ENCODE results near the gene SCFD2. TPM values are rescaled to one million over a fixed set of nuclear protein-coding genes. Genes with fewer than 3 reads are reported as not detected.
A peak's percentile ranks its signal among the peaks of the same experiment; 100 is the strongest.

SCFD2 gene
- total RNA-seq, 1 donor from 2014 or later = 13.2 TPM

DNA sequence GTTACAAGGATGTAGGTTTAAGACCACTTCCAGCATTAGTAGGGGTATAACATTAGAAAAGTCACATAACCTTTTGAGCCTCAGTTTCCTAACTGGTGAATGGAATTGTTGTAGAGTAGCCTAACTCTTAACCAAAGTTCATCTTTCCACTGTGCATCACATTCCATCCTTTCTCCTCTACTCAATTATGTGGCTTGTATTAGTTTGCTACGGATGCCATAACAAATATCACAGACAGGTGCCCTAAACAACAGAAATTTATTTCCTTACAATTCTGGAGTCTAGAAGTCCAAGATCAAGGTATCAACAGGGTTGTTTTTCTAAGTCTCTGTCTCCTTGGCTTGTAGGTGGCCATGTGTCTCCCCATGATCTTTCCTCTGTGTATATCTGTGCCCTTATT, 271.8 kb downstream of the SCFD2 start:
- H3K4me1 ChIP-seq = no peaks in the 10 kb centered on the region
- intact Hi-C loops (cut with DNase I) = no loop called here
- ATAC-seq (no peak), DNase-seq (no peak)
- H3K36me3 ChIP-seq = no peaks in the 10 kb centered on the region
- H3K9me3 ChIP-seq = no peaks in the 10 kb centered on the region
- no peak overlapping the region for H3K4me3 ChIP-seq
- no peak overlapping the region for H3K27ac ChIP-seq
- H3K27me3 ChIP-seq (ENCODE audit: low read depth) = no peaks in the 10 kb centered on the region
- TF ChIP-seq, protein P1, sequence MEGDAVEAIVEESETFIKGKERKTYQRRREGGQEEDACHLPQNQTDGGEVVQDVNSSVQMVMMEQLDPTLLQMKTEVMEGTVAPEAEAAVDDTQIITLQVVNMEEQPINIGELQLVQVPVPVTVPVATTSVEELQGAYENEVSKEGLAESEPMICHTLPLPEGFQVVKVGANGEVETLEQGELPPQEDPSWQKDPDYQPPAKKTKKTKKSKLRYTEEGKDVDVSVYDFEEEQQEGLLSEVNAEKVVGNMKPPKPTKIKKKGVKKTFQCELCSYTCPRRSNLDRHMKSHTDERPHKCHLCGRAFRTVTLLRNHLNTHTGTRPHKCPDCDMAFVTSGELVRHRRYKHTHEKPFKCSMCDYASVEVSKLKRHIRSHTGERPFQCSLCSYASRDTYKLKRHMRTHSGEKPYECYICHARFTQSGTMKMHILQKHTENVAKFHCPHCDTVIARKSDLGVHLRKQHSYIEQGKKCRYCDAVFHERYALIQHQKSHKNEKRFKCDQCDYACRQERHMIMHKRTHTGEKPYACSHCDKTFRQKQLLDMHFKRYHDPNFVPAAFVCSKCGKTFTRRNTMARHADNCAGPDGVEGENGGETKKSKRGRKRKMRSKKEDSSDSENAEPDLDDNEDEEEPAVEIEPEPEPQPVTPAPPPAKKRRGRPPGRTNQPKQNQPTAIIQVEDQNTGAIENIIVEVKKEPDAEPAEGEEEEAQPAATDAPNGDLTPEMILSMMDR (IDR thresholded peaks at IDR 0.05) = no peak

DNA sequence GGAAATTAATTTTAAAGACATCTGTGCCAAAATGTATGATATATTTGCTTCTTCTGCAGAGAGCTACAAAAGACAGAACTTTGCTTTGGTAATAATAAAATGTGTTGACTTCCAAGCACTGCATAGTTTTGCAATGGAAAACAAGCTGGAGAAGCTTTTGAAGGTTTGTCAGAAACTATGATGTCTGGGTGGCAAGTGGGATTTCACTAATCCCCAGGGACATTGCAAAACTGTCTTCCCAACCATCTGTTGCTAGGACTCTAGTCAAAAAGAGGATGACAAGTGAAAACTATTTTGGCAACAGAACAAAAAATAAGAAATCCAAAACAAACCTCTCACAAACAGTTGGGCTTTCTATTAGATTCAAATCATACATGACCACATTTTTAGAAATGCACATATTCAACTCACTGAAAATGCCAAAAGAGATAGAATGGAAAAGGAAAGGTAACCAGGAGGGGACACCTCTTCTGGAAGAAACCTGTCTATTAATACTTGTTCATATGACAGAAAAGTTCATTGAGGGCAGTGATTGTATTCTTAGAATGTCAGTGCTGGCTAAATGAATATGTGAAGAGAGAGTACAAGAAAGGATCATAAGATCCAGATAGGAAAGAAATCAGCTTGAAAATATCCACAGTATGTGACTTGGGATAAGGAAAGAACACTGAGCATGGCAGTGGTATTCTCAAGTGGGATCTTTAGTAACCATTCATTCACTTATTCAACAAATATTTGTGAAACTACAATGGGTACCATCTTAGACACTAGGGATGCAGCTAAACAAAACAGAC, 275.7 kb downstream of the SCFD2 start:
- Histone ChIP-seq H3K27me3 (ENCODE audit: low read depth) (no peaks in the 10 kb centered on the region), H3K27ac (peak overlapping the region; percentile 5), H3K36me3 (no peaks in the 10 kb centered on the region), H3K4me1 (no peaks in the 10 kb centered on the region), H3K9me3 (peaks cover 14% of the 10 kb centered on the region), H3K4me3 (no peak overlapping the region)
- DNase-seq (no peak), ATAC-seq (no peak)
- TF ChIP-seq, protein P1 (IDR thresholded peaks at IDR 0.05) = no peak
- intact Hi-C loops (cut with DNase I) = no loop called here

DNA sequence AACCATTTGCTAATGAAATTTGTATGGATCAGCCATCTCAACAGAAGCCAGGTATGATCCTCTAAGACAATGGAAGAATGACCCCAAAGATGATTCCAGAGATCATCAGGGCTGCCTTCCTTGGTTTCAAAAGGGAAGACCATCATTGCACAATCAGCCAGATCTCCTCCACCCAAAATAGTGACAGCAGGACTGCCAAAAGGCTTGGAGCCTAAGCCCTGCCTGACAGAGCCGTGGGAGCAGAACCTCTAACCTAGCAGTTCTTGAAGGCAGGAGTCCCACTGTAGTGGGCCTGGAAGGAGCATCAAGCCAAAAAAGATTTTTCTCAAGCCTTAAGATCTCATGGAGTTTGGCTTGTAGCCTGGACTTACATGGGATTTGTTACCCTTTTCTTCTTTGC, 277.7 kb downstream of the SCFD2 start:
- no peak for DNase-seq
- intact Hi-C loops (cut with DNase I) = no loop called here
- Histone ChIP-seq H3K27me3 (ENCODE audit: low read depth) (no peaks in the 10 kb centered on the region), H3K36me3 (no peaks in the 10 kb centered on the region), H3K4me1 (no peaks in the 10 kb centered on the region), H3K4me3 (no peak overlapping the region), H3K27ac (no peak overlapping the region), H3K9me3 (peaks cover 22% of the 10 kb centered on the region)
- ATAC-seq = no peak
- TF ChIP-seq, protein P1 (IDR thresholded peaks at IDR 0.05) = no peak

DNA sequence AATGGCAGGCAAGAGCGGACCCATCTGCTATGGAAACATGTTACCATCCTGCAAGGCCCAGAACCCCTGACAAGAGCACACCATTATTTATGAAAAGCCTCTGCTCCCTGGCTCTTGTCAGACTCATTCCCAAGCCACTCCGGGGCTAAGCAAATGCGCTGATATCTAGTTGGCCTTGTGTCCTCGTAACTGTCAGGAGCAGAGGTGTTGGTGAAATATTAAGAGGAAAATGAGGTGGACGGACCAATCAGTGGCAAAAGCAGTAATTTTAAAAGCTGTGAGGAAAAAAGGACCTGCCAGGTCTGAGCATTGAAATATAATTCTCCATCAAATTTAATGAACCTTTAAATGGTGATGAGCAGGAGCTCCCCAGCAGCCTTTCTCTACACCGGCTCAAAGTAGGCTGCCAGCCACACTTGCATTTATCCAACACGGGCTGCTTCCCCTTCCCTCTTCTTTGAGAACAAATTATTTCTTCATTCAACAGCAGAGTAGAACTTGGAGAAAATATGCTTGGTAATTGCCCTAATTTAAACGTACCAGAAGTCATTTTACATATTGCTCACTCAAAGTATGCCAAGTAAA, 289.4 kb downstream of the SCFD2 start:
- H3K4me1 ChIP-seq = no peaks in the 10 kb centered on the region
- no peaks in the 10 kb centered on the region for H3K36me3 ChIP-seq
- H3K27me3 ChIP-seq (ENCODE audit: low read depth) = no peaks in the 10 kb centered on the region
- no peaks in the 10 kb centered on the region for H3K9me3 ChIP-seq
- TF ChIP-seq, protein P1 (IDR thresholded peaks at IDR 0.05) = no peak
- intact Hi-C loops (cut with DNase I) = no loop called here
- H3K4me3 ChIP-seq = no peak overlapping the region
- H3K27ac ChIP-seq = no peak overlapping the region
- ATAC-seq (peak in 1 of 2 donors; percentile 29), DNase-seq (no peak)

DNA sequence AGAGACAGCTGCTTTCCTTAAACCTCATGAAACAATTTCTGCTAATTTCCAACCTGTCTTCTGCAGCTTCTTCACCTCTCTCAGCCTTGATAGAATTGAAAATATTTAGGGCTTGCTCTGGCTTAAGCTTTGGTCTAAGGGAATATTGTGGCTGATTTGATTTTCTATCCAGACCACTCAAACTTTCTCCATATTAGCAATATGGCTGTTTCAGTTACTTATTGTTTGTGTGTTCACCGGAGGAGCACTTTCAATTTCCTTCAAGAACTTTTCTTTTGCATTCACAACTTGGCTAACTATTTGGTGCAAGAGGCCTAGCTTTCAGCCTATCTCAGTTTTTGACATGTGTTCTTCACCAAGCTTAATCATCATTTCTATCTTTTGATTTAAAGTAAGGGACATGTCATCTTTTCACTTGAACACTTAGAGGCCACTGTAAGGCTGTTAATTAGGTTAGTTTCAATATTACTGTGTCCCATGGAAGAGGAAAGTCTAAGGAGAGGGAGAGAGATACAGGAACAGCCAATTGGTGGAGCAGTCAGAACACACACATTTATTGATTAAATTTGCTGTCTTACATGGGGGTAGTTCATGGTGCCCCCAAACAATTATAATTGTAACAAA, 290.6 kb downstream of the SCFD2 start:
- Histone ChIP-seq H3K27me3 (ENCODE audit: low read depth) (no peaks in the 10 kb centered on the region), H3K4me3 (no peak overlapping the region), H3K27ac (no peak overlapping the region), H3K36me3 (no peaks in the 10 kb centered on the region), H3K4me1 (no peaks in the 10 kb centered on the region), H3K9me3 (no peaks in the 10 kb centered on the region)
- TF ChIP-seq, protein P1 (IDR thresholded peaks at IDR 0.05) = no peak
- ATAC-seq (no peak), DNase-seq (no peak)
- intact Hi-C loops (cut with DNase I) = no loop called here

All from lower lobe of right lung (tissue), 2 donors.